Natural killer cell (primary cell): ENCODE results near the gene COL23A1. TPM values are rescaled to one million over a fixed set of nuclear protein-coding genes. Genes with fewer than 3 reads are reported as not detected.

Experiments
- ATAC-seq, 3 donors: fragments of 150-1000 bp in 2 of 3; fragments of 200-7000 bp in 1 of 3; cut with Tn5 transposase; 1 replicate in 1 of 3; 2 replicates in 2 of 3; pipeline ENCODE4 v1.10.0; 2021; ENCODE audit warnings: mild to moderate bottlenecking in 2 of 3, moderate library complexity in 2 of 3
- DNase-seq, 2 donors: peaks; one replicate each; pipeline versions ENCODE4 v3.0.0 to v3.0.0-alpha.2; 2013 to 2021; ENCODE audit warnings: mixed read lengths in 1 of 2
- H3K27ac ChIP-seq: one replicate; pipeline ENCODE4 v1.5.1; 2013; ENCODE audit warnings: mild to moderate bottlenecking, low read length
- H3K27me3 ChIP-seq: one replicate; pipeline ENCODE4 v1.6.1; 2013; ENCODE audit warnings: low read length; ENCODE audit not compliant: control insufficient read depth, insufficient read depth
- H3K36me3 ChIP-seq: one replicate; pipeline ENCODE4 v1.6.1; 2013; ENCODE audit warnings: low read length; ENCODE audit not compliant: control insufficient read depth, insufficient read depth
- H3K4me1 ChIP-seq: one replicate; pipeline ENCODE4 v1.6.1; 2013; ENCODE audit warnings: low read length; ENCODE audit not compliant: control insufficient read depth, insufficient read depth
- H3K4me3 ChIP-seq: one replicate; pipeline ENCODE4 v1.5.1; 2013; ENCODE audit warnings: low read length
- H3K9me3 ChIP-seq: one replicate; pipeline ENCODE4 v1.6.1; 2013; ENCODE audit warnings: low read length; ENCODE audit not compliant: control insufficient read depth, insufficient read depth
- H3K27ac Mint-ChIP-seq, 2 donors: one replicate each; pipeline ENCODE4 v1.8.0; 2022; ENCODE audit warnings: mild to moderate bottlenecking in 2 of 2, mixed read lengths in 2 of 2, moderate library complexity in 1 of 2
- H3K27me3 Mint-ChIP-seq, 2 donors: one replicate each; pipeline ENCODE4 v1.8.0; 2022; ENCODE audit warnings: low read depth in 2 of 2, mixed read lengths in 2 of 2
- H3K36me3 Mint-ChIP-seq: one replicate; pipeline ENCODE4 v1.8.0; 2022; ENCODE audit warnings: mixed read lengths
- H3K4me1 Mint-ChIP-seq, 2 donors: one replicate each; pipeline ENCODE4 v1.8.0; 2022; ENCODE audit warnings: mixed read lengths in 2 of 2
- H3K4me3 Mint-ChIP-seq: one replicate; pipeline ENCODE4 v1.8.0; 2022; ENCODE audit warnings: mild to moderate bottlenecking, moderate library complexity, mixed read lengths
- H3K9me3 Mint-ChIP-seq, 2 donors: one replicate each; pipeline ENCODE4 v1.8.0; 2022; ENCODE audit warnings: mixed read lengths in 2 of 2
- CTCF ChIP-seq: fragments of 200-600 bp; IDR thresholded peaks from one replicate; pipeline ENCODE4 v1.8.0; 2022; ENCODE audit warnings: antibody characterized with exemption
- WGBS: methylation state at CpG from one replicate; pipeline ENCODE4 v1.1.7; 2013; ENCODE audit warnings: missing lambda C conversion rate; ENCODE audit not compliant: insufficient coverage; 5-methylcytosine and 5-hydroxymethylcytosine counted together
- intact Hi-C: fragments of 100-400 bp; cut with micrococcal nuclease; formaldehyde crosslinking; loops from one replicate; pipeline ENCODE4 v1.14.2; 2022
- total RNA-seq, 4 donors: library from RNA; stranded (reverse); fragments of 120-200 nt in 1 of 4; gene quantifications; one replicate each; pipeline versions ENCODE4 v1.2.3 to v1.2.4, GENCODE V29; 2013 to 2022

COL23A1 gene
- total RNA-seq, 3 donors from 2014 or later (not counting 1 experiment from before 2014, with no cell fraction given) = 0.15 TPM; not detected in 2

- no peak for TF ChIP-seq CTCF
- Histone ChIP-seq H3K27ac (no peak overlapping the region), H3K27me3 (no peaks in the 10 kb centered on the region), H3K4me3 (no peak overlapping the region), H3K4me1 (peaks cover 85% of the 10 kb centered on the region), H3K9me3 (no peaks in the 10 kb centered on the region), H3K36me3 (no peaks in the 10 kb centered on the region)
- peak overlapping the region; percentile 13 for H3K4me3 Mint-ChIP-seq
- intact Hi-C loops = no loop called here
- H3K27me3 Mint-ChIP-seq = no peaks in the 10 kb centered on the region
- ATAC-seq (no peak), DNase-seq (peak in 1 of 2 donors; percentile 38)
- peak overlapping the region; percentile 34 to 98 for H3K27ac Mint-ChIP-seq
- WGBS = 84% methylated on average over 8 of the region's 10 CpGs
- H3K4me1 Mint-ChIP-seq = peaks cover 14 to 56% of the 10 kb centered on the region in 2 donors
- H3K36me3 Mint-ChIP-seq = no peaks in the 10 kb centered on the region
- H3K9me3 Mint-ChIP-seq = no peaks in the 10 kb centered on the region
Observed at GRCh38 chr5:178242416-178242815, 347.8 kb downstream of the COL23A1 start.

- DNase-seq = no peak
- 70% methylated on average over 15 of the region's 15 CpGs for WGBS
- Histone ChIP-seq H3K9me3 (no peaks in the 10 kb centered on the region), H3K4me3 (no peak overlapping the region), H3K27me3 (no peaks in the 10 kb centered on the region), H3K36me3 (no peaks in the 10 kb centered on the region), H3K4me1 (peaks cover 85% of the 10 kb centered on the region), H3K27ac (peak overlapping the region; percentile 86)
- no peaks in the 10 kb centered on the region for H3K27me3 Mint-ChIP-seq
- no peak overlapping the region for H3K4me3 Mint-ChIP-seq
- ATAC-seq = peak in 2 of 3 donors; percentile 4 to 17
- peak overlapping the region; percentile 79 to 98 for H3K27ac Mint-ChIP-seq
- intact Hi-C loops = no loop called here
- no peaks in the 10 kb centered on the region for H3K36me3 Mint-ChIP-seq
- peaks cover 21 to 56% of the 10 kb centered on the region in 2 donors for H3K4me1 Mint-ChIP-seq
- no peaks in the 10 kb centered on the region for H3K9me3 Mint-ChIP-seq
- no peak for TF ChIP-seq CTCF
Observed at GRCh38 chr5:178241688-178242231, 348.4 kb downstream of the COL23A1 start.

GRCh38 chr5:178241231-178241663, 348.9 kb downstream of the COL23A1 start:
- H3K27me3 Mint-ChIP-seq = no peaks in the 10 kb centered on the region
- WGBS = 9% methylated on average over 8 of the region's 8 CpGs
- no peaks in the 10 kb centered on the region for H3K36me3 ChIP-seq
- DNase-seq (peak in 1 of 2 donors; percentile 42), ATAC-seq (peak in 2 of 3 donors; percentile 14 to 20)
- H3K36me3 Mint-ChIP-seq = no peaks in the 10 kb centered on the region
- no peaks in the 10 kb centered on the region for H3K27me3 ChIP-seq
- peaks cover 85% of the 10 kb centered on the region for H3K4me1 ChIP-seq
- peak overlapping the region; percentile 86 for H3K27ac ChIP-seq
- H3K4me3 Mint-ChIP-seq = peak overlapping the region; percentile 65
- no peaks in the 10 kb centered on the region for H3K9me3 ChIP-seq
- intact Hi-C loops = no loop called here
- H3K27ac Mint-ChIP-seq = peak overlapping the region; percentile 79 to 98
- H3K9me3 Mint-ChIP-seq = no peaks in the 10 kb centered on the region
- H3K4me3 ChIP-seq = no peak overlapping the region
- H3K4me1 Mint-ChIP-seq = peaks cover 26 to 60% of the 10 kb centered on the region in 2 donors
- TF ChIP-seq CTCF = no peak

- Mint-ChIP-seq H3K4me1 (peaks cover 30 to 64% of the 10 kb centered on the region in 2 donors), H3K9me3 (no peaks in the 10 kb centered on the region), H3K36me3 (no peaks in the 10 kb centered on the region), H3K27me3 (no peaks in the 10 kb centered on the region), H3K27ac (peak overlapping the region; percentile 79 to 98), H3K4me3 (peak overlapping the region; percentile 65)
- no peaks in the 10 kb centered on the region for H3K9me3 ChIP-seq
- H3K27ac ChIP-seq = peak overlapping the region; percentile 86
- no peaks in the 10 kb centered on the region for H3K27me3 ChIP-seq
- H3K4me3 ChIP-seq = no peak overlapping the region
- no peak for ATAC-seq
- intact Hi-C loops = no loop called here
- no peak for TF ChIP-seq CTCF
- DNase-seq = no peak
- 15% methylated on average over 9 of the region's 9 CpGs for WGBS
- no peaks in the 10 kb centered on the region for H3K36me3 ChIP-seq
- H3K4me1 ChIP-seq = peaks cover 85% of the 10 kb centered on the region
Observed at GRCh38 chr5:178240766-178241165, 349.4 kb downstream of the COL23A1 start.
